ENCODE measurements around the gene NFYA.

Gene NFYA

GRCh38 chr6:41135062-41135832 lies 62.5 kb downstream of the NFYA start:
- H3K4me2 ChIP-seq, result peak overlapping the region in 3 of 11 experiments; percentile 36 to 40 (median 38); a peak in 6 of 22 replicates
- peaks cover 0 to 22% (median 0%) of the 10 kb centered on the region in 11 experiments; a peak in 8 of 22 replicates for H3K36me3 ChIP-seq
- H3K4me3 ChIP-seq, result no peak overlapping the region
- H3K9me3 ChIP-seq (replicated peaks in 1 of 11), result no peaks in the 10 kb centered on the region
- peaks cover 0 to 17% (median 0%) of the 10 kb centered on the region in 10 experiments; a peak in 6 of 20 replicates for H3K4me1 ChIP-seq
- no peak for TF ChIP-seq Cebpa-rat (IDR thresholded peaks at IDR 0.05)
- H3K27ac ChIP-seq, result no peak overlapping the region
- H3K27me3 ChIP-seq, result no peaks in the 10 kb centered on the region
- no peaks in the 10 kb centered on the region for H4K20me1 ChIP-seq
- H3K9ac ChIP-seq, result no peak overlapping the region

GRCh38 chr6:41136911-41137310 lies 64.1 kb downstream of the NFYA start:
- no peak overlapping the region for H3K9ac ChIP-seq
- H3K4me2 ChIP-seq, result no peak overlapping the region
- no peak for TF ChIP-seq Cebpa-rat (IDR thresholded peaks at IDR 0.05)
- H3K36me3 ChIP-seq, result peaks cover 0 to 30% (median 0%) of the 10 kb centered on the region in 11 experiments; a peak in 10 of 22 replicates
- no peaks in the 10 kb centered on the region for H4K20me1 ChIP-seq
- H3K9me3 ChIP-seq (replicated peaks in 1 of 11), result no peaks in the 10 kb centered on the region
- no peak overlapping the region for H3K4me3 ChIP-seq
- no peaks in the 10 kb centered on the region for H3K27me3 ChIP-seq
- no peak overlapping the region for H3K27ac ChIP-seq
- H3K4me1 ChIP-seq, result peaks cover 0 to 17% (median 0%) of the 10 kb centered on the region in 10 experiments; a peak in 6 of 20 replicates

DNA sequence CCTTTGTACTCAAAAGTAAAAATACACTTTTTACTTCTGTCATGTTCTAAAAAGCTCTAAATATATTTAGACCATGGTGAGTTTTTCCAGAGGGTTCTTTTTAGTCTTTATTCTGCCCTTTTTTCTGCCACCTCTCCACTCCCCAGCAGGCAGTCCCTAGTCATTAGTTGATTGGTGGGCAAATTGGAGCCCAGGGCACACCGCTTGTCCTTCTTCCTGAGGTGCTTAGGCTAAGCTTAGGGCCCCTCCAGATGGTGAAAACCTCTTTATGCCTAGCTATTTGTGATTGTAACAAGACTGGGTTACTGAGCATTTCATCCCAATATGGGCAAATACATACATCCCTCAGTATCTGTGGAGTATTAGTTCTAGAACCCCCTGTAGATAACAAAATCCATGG lies 75.1 kb downstream of the NFYA start:
- no peak overlapping the region for H3K4me3 ChIP-seq
- no peaks in the 10 kb centered on the region for H3K27me3 ChIP-seq
- H3K4me2 ChIP-seq, result no peak overlapping the region
- H3K36me3 ChIP-seq, result peaks cover 0 to 7% (median 0%) of the 10 kb centered on the region in 11 experiments; a peak in 4 of 22 replicates
- H3K27ac ChIP-seq, result no peak overlapping the region
- no peaks in the 10 kb centered on the region for H3K4me1 ChIP-seq
- H3K9ac ChIP-seq, result no peak overlapping the region
- peaks cover 0 to 10% (median 0%) of the 10 kb centered on the region in 11 experiments; a peak in 7 of 22 replicates for H3K9me3 ChIP-seq (replicated peaks in 1 of 11)
- no peak for TF ChIP-seq Cebpa-rat (IDR thresholded peaks at IDR 0.05)
- no peaks in the 10 kb centered on the region for H4K20me1 ChIP-seq

Measured in BLaER1 treated with 17β-estradiol and CSF1 and Interleukin-3, amounts not matched to agents 10 nM and 100 nM (cell line).